ENCODE data around the gene RORC.
A peak's percentile ranks its signal among the peaks of the same experiment; 100 is the strongest.

RORC gene

GRCh38 chr1:151825751-151826660 lies 5.6 kb downstream of the RORC start:
- DNase-seq = peak in 1 of 2 donors; percentile 44

DNA sequence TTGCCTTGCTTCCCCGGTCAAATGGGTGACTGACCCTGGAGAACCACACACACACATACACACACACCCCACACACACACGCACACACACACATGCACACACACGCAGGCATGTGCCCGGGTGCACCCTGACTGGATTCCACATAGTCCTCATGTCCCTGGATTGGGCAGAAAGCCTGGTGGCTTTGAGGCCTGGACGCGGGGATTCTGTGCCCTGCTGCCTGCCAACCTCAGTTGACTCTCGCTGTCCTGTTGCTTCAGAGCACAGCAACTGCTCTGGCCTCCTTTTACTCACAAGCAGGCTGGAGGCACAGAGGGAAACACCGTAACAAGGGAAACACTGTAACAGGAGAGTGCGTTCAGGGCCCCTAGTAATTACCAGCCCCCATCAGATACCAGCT lies 6.4 kb downstream of the RORC start:
- no peak for DNase-seq

DNA sequence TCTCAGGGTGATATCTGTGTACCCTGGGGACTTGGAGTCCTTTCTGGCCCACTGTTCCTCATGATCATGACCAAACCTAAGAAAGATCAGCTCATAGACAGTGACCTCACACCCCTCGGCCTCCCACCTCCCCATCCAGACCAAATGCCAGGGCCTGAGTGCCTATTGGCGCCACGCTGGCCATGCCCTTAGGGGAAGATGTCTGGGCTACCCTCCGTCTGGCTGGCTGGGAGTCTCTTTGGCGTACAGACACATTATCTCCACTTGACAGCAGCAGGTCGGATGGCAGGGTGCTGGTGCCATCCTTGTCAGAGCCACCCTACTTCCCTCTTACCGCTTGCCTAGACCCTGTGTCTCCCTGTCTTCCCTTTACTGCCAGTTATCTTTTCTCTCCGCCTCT lies 8.4 kb downstream of the RORC start:
- no peak for DNase-seq

DNA sequence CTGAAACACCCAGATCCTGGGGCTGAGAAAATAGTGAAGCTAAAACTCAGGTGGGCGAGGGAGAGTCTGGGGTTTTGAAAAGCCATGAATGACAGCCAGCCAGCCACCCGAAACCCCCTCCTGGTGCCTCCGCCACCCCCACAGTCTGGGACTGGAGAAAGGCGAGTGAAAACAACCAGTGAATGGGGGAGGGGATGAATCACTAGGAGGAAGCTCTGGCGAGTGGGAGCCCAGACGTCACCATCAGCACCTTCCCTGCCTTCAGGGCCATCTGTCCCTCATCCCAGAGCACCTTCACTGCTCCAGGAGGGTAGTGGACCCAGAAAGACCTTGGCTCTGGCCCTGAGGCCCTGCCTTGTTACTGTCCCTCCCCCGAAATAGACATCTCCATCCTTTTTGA lies 9.2 kb downstream of the RORC start:
- DNase-seq = no peak

- DNase-seq = peak in 1 of 2 donors; percentile 38
Observed at GRCh38 chr1:151820940-151821339, 10.7 kb downstream of the RORC start.

DNA sequence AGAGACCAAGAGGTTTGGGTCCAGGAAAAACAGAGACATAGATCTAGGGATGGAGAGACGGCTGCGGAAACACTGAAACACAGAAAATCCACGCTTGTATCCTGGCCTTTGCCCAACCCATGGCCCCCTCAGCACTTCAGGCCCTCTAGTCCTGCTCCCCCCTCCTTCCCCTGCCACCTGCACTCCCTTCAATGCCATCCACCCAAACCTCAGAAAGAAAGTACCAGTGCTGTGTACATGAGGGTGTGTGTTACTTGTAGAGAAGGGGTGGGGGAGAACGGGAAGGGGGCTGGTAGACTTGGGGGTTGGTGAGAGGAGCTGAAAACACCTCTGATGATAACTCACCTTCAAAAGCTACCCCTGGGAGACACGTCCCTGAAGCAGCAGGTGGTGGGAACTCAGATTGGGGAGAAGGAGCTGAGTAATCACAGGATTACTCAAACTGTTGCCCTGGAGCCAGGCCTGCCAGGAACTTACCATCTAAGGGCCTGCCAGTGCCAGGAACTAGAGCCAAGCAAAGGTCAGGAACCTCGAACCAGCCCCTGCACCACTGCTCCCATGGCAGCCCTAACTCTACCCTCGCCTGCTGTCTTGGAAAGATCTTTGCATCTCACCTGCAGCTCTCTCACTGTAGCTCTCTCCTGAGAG lies 11.5 kb downstream of the RORC start:
- DNase-seq = no peak

- DNase-seq = no peak
Observed at GRCh38 chr1:151819227-151819835, 12.3 kb downstream of the RORC start.

GRCh38 chr1:151817353-151817730 lies 14.3 kb downstream of the RORC start:
- no peak for DNase-seq

DNA sequence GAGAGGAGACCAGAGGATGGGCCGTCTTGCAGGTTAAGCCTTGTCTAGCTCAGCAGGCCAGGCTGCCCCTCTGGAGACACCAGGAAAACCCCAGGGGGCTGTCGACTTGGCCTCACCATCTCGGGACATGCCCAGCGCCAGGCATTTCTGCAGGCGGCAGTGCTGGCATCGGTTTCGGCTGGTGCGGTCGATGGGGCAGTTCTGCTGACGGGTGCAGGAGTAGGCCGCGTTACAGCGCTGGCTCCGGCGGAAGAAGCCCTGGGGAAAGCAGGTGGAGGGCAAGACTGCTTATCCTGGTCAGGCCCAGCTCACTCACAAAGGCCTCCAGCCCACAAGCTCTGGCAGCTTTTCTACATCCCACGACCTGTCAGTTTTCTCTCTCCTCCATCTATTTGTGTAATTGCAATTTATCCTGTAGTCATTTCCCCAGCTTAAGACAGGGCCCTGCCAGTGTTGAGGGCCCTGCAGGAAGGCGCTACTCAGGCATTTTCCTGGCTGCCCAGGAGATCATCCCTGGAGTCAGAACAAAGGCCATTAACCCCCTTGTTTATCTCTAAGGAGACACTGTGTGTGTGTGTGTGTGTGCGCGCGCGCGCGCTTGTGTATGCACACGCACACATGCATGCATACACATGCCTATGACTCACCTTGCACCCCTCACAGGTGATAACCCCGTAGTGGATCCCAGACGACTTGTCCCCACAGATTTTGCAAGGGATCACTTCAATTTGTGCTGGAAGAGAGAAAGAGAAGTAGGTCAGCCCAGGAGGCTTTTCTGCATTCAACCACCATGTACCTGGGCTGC lies 14.9 kb downstream of the RORC start:
- no peak for DNase-seq

- peak; percentile 46 to 60 for DNase-seq
Observed at GRCh38 chr1:151815716-151816327, 15.8 kb downstream of the RORC start.

- DNase-seq = no peak
Observed at GRCh38 chr1:151814971-151815545, 16.5 kb downstream of the RORC start.

DNA sequence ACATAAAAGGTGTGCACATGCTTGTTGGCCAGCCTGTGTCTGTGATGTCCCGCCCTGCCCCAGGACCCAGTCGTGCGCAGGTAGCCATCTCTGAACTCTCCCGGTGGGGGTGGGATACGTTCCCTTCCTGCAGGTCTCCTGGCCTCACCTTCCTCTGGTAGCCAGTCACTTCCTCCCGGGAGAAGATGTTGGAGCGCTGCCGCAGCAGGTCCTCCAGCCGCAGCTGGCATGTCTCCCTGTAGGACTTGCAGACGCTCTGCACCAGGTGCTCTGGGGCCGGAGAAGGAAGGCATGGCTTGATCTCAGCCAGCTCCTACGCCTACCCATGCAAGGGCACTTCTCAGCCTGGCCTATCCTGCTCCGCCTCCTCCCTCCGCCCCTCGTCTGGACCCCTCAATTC lies 17.2 kb downstream of the RORC start:
- DNase-seq = no peak

GRCh38 chr1:151813271-151813977 lies 18.2 kb downstream of the RORC start:
- DNase-seq = no peak

DNA sequence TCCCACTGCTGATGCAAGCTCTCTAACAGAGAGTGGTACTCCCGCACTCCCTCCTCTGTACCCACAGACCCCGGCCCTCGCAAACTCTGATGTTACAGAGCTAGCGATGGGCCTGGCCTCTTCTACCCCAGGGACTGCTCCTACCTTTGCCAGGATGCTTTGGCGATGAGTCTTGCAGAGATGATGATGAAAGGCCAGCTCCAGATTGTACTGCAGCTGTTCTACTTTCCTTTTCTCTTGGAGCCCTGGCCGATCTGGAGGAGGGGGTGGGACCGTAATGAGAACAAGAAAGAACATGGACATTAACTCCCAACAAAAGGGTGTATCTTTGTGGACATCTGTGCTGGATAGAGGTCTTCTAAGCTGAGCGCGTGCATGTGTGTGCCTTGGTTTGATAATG lies 20.4 kb downstream of the RORC start:
- DNase-seq = no peak

- DNase-seq = no peak
Observed at GRCh38 chr1:151809985-151810556, 21.5 kb downstream of the RORC start.

GRCh38 chr1:151809290-151809984 lies 22.2 kb downstream of the RORC start:
- no peak for DNase-seq

GRCh38 chr1:151807766-151808165 lies 23.8 kb downstream of the RORC start:
- DNase-seq = no peak

- DNase-seq = no peak
Observed at GRCh38 chr1:151807131-151807530, 24.5 kb downstream of the RORC start.

- DNase-seq = no peak
Observed at GRCh38 chr1:151806170-151806569, 25.4 kb downstream of the RORC start.

DNA sequence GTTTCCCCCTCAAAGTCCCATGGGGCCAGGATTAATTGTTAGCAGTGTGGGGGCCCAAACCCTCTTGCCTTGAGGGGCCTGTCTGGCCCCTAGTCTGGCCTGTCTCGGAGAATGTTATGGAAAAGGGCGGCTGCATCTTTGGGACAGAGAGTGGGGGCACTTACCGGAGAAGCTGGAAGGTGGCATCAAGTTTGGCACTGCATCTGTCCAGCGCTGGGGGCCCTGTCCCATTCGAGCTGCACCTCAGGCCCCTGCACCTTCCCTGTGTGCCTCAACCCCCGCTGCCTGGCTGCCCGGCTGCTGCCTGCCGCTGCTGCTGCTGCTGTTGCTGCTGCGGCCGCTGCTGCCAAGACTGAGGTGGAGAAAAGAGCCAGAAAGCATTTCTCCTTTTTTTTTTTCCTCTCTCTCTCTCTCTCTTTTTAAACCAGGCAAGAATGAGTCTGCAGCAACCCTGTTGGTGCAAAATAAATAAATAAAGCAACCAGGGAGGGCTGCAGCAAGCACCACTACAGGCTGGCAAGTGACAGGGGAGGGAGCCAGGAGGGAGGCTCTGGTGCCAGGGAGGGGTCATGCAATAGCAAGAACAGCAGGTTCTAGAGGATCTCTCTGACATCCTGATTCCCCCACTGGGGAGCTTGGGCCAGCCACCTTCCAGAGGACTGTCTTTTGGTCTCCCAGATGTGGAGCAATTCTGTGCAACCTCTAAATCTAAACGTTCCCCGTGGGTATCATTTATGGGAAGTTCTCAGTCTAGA lies 26.4 kb downstream of the RORC start, which contains the start of gene LINGO4:
TSS of gene LINGO4 (minus strand) at position 354 of the 755 bp plus-strand sequence. CDS start 2,715 bp downstream, outside the sequence.
- no peak for DNase-seq
